Sigmoid colon (tissue), 7 donors: ENCODE measurements around the gene TUBB. TPM values are rescaled to one million over a fixed set of nuclear protein-coding genes. Genes with fewer than 3 reads are reported as not detected.

ENCODE experiments used
- DNase-seq: peaks from one replicate; pipeline ENCODE4 v3.0.0-alpha.2; 2019
- H3K27ac ChIP-seq, 4 donors: fragments of 200-600 bp; sonication (generic); one replicate each; pipeline ENCODE4 v1.5.1; 2016 to 2019; ENCODE audit warnings: mild to moderate bottlenecking in 1 of 4
- H3K27me3 ChIP-seq, 3 donors: fragments of 200-600 bp; sonication (generic); one replicate each; pipeline ENCODE4 v1.5.1; 2019; ENCODE audit warnings: mild to moderate bottlenecking in 1 of 3
- H3K36me3 ChIP-seq, 4 donors: fragments of 200-600 bp; sonication (generic); one replicate each; pipeline ENCODE4 v1.5.1; 2016 to 2019
- H3K4me1 ChIP-seq, 4 donors: fragments of 200-600 bp; sonication (generic); one replicate each; pipeline ENCODE4 v1.5.1; 2017 to 2019
- H3K4me3 ChIP-seq, 4 donors: fragments of 200-600 bp; sonication (generic); one replicate each; pipeline ENCODE4 v1.5.1; 2017 to 2019; ENCODE audit warnings: mild to moderate bottlenecking in 2 of 4, moderate library complexity in 1 of 4
- H3K9me3 ChIP-seq, 4 donors: fragments of 200-600 bp in 3 of 4; sonication (generic) in 3 of 4; one replicate each; pipeline versions ENCODE4 v1.5.1 to v1.6.1; 2013 to 2019
- EP300 ChIP-seq, 4 donors: sonication (generic); formaldehyde crosslinking; IDR thresholded peaks; one replicate each; pipeline ENCODE4 v1.6.1; 2017; ENCODE audit warnings: antibody characterized with exemption in 4 of 4
- POLR2A ChIP-seq, 2 donors: fragments of 450-650 bp; IDR thresholded peaks; one replicate each; pipeline ENCODE4 v1.6.1; 2016; ENCODE audit warnings: antibody characterized with exemption in 2 of 2, mild to moderate bottlenecking in 2 of 2, moderate library complexity in 2 of 2
- POLR2AphosphoS5 ChIP-seq, 4 donors: sonication (generic); formaldehyde crosslinking; IDR thresholded peaks; one replicate each; pipeline ENCODE4 v1.6.1; 2017; ENCODE audit warnings: antibody characterized with exemption in 4 of 4
- WGBS, 2 donors: extraction: QIAGEN DNeasy Blood & Tissue Kit; methylation state at CpG; one replicate each; pipeline ENCODE4 v1.1.7; 2013; 5-methylcytosine and 5-hydroxymethylcytosine counted together
- intact Hi-C: fragments of 100-400 bp; cut with DNase I; formaldehyde crosslinking; loops from one replicate; pipeline ENCODE4 v1.15.1; 2023
- polyA plus RNA-seq, 3 donors: library from polyadenylated mRNA; stranded (reverse); fragments of 200-250 nt; gene quantifications; one replicate each; pipeline ENCODE4 v1.2.3, GENCODE V29; 2013
- total RNA-seq, 4 donors: library from RNA; depleted of rRNA; stranded (reverse); fragments of >200 nt; gene quantifications; one replicate each; pipeline ENCODE4 v1.1.0, GENCODE V29; 2016
- TF ChIP-seq, protein P1 (sequence below), 4 experiments: fragments of 450-650 bp in 3 of 4; fragments of 200-600 bp in 1 of 4; IDR thresholded peaks; one replicate each; pipeline ENCODE4 v1.5.1; 2016 to 2019; ENCODE audit warnings: antibody characterized with exemption in 4 of 4, mild to moderate bottlenecking in 3 of 4, moderate library complexity in 2 of 4
- donor health status: healthy with polysubstance abuse.
- donor health status: Bipolar disorder and iron deficiency.
- donor health status: healthy.

Gene TUBB
- total and polyA plus RNA-seq, 7 donors, result 96.1 to 306 (median 267) TPM

DNA sequence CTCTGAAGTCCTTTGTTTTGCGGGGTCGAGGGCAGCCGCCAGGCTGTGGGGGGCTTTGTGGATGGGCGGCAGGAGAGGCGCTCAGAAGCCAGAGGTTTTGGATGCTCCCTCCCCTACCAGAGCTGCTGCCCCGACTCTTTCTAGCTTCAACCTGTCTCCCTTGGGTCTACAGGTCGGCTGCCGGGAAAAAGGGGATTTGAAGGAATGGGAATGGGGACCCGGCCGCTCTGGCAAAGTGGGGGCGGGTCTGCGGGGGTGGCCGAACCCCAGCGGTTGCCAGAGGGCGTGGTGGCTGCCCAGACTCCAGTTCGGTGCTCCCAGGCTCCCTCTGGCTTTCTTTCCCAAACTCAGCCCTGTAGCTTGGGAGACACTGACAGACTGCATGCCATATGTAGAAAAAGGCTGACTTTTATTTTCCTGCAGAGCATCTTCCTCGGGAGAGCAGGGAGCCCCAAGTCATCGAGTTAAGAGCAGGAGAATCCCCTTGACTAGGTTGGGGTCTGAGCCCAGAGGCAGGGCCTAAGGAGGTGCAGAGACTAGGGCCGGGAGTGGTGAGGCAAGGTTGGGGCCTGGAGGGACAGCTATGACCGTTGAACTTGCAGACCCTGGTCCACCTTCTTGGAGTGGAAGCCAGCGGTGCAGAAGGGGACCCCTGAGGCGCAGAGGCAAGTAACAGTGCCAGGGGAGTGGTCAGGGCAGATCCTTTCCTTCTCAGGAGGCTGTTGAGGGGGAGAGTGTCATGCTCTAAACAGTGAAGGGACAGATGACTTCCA is 32.3 kb upstream of the TUBB start:
- Histone ChIP-seq H3K4me3 (peak overlapping the region; percentile 63 to 87 (median 72)), H3K27ac (peak overlapping the region; percentile 94 to 99 (median 98)), H3K27me3 (no peaks in the 10 kb centered on the region), H3K9me3 (no peaks in the 10 kb centered on the region), H3K36me3 (no peaks in the 10 kb centered on the region), H3K4me1 (peaks cover 0 to 72% (median 65%) of the 10 kb centered on the region in 4 donors)
- intact Hi-C loops, result loop anchor here (1.0 to 2.0 kb wide), 2 partner anchors 28 to 71 kb away; partner anchors contain the start of genes MRPS18B and PPP1R10
- TF ChIP-seq, protein P1, sequence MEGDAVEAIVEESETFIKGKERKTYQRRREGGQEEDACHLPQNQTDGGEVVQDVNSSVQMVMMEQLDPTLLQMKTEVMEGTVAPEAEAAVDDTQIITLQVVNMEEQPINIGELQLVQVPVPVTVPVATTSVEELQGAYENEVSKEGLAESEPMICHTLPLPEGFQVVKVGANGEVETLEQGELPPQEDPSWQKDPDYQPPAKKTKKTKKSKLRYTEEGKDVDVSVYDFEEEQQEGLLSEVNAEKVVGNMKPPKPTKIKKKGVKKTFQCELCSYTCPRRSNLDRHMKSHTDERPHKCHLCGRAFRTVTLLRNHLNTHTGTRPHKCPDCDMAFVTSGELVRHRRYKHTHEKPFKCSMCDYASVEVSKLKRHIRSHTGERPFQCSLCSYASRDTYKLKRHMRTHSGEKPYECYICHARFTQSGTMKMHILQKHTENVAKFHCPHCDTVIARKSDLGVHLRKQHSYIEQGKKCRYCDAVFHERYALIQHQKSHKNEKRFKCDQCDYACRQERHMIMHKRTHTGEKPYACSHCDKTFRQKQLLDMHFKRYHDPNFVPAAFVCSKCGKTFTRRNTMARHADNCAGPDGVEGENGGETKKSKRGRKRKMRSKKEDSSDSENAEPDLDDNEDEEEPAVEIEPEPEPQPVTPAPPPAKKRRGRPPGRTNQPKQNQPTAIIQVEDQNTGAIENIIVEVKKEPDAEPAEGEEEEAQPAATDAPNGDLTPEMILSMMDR (IDR thresholded peaks at IDR 0.05), result peak in 1 of 4 experiments; percentile 28
- TF ChIP-seq EP300 (IDR thresholded peaks at IDR 0.05) (no peak), POLR2AphosphoS5 (IDR thresholded peaks at IDR 0.05) (no peak)
- WGBS, 2 donors, result 21 to 23% methylated on average over 22 of the region's 22 CpGs
- peak; percentile 73 for DNase-seq

DNA sequence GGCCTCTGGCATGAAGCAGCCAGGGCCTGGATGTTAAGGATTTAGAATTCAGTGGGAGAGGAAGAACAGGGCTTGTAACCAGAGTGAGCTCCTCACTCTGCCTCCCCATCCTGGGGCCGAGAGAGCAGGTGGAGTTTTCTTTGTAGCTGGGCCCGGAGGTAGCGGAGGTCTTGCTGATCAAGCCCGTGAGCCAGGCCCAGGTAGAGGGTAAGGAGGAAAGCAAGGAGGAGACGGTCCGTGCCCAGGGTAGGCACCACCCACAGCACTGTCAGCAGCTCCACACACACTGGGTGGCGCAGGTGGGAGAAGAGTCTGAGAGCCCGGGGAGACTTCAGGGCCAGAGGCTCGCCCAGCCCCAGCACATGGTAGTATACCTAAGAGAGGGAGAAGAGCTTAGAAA is 31.6 kb upstream of the TUBB start:
- TF ChIP-seq POLR2A (IDR thresholded peaks at IDR 0.05), result no peak
- no peak for TF ChIP-seq POLR2AphosphoS5 (IDR thresholded peaks at IDR 0.05)
- no peak for TF ChIP-seq EP300 (IDR thresholded peaks at IDR 0.05)
- TF ChIP-seq, protein P1 (IDR thresholded peaks at IDR 0.05), result no peak
- whole genome bisulfite sequencing, 2 donors, result 75 to 90% methylated on average over 9 of the region's 9 CpGs
- intact Hi-C loops, result no loop called here
- Histone ChIP-seq H3K27ac (peak overlapping the region; percentile 94 to 99 (median 98)), H3K36me3 (no peaks in the 10 kb centered on the region), H3K27me3 (no peaks in the 10 kb centered on the region), H3K9me3 (no peaks in the 10 kb centered on the region), H3K4me3 (peak overlapping the region in 1 of 4 donors; percentile 63), H3K4me1 (peaks cover 0 to 65% (median 58%) of the 10 kb centered on the region in 4 donors)
- DNase-seq, result no peak

DNA sequence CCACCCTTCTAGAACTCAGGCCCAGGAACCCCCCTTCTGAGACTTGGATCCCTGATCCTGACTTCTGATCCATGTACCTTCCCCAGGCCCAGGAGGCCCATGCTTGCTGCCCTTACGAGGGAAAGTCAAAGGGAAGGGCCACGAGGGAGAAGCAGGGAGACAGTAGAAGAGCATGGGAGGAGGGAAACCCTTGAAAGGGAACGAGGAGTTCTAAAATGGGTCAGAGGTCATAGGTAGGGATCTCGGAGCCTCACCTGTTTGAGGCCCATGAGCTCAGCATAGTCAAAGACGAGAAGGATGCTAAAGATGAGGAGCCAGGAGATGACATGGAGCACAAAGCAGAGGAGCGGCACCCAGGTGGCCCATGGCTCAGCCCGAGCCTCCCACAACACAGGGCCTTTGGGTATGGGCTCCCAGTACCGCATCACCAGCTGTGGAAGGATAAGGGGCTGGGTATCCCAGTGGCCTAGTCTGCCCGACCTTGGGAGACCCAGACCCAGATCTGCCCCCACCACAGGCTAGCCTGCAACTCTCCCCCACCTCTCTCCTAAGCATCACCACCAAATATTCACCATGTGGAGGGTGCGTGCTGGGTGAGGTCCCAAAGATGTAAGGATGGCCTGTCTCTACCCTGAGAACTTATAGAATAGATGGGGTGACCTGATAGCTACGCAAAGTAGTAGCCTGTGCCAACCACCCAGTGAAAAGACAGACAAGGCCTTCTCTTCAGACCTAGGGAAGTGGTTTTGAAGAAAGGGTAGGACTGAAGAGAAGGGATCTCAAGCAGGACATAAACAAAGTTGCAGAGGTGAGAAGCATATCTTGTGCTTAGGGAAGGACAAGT is 30.9 kb upstream of the TUBB start:
- Histone ChIP-seq H3K9me3 (no peaks in the 10 kb centered on the region), H3K36me3 (no peaks in the 10 kb centered on the region), H3K27ac (peak overlapping the region; percentile 94 to 99 (median 98)), H3K27me3 (no peaks in the 10 kb centered on the region), H3K4me1 (peaks cover 0 to 58% (median 51%) of the 10 kb centered on the region in 4 donors), H3K4me3 (no peak overlapping the region)
- intact Hi-C loops, result no loop called here
- 85 to 90% methylated on average over 11 of the region's 11 CpGs for WGBS, 2 donors
- TF ChIP-seq POLR2A (IDR thresholded peaks at IDR 0.05) (no peak), POLR2AphosphoS5 (IDR thresholded peaks at IDR 0.05) (no peak), EP300 (IDR thresholded peaks at IDR 0.05) (no peak)
- TF ChIP-seq, protein P1 (IDR thresholded peaks at IDR 0.05), result no peak
- peak; percentile 48 for DNase-seq

DNA sequence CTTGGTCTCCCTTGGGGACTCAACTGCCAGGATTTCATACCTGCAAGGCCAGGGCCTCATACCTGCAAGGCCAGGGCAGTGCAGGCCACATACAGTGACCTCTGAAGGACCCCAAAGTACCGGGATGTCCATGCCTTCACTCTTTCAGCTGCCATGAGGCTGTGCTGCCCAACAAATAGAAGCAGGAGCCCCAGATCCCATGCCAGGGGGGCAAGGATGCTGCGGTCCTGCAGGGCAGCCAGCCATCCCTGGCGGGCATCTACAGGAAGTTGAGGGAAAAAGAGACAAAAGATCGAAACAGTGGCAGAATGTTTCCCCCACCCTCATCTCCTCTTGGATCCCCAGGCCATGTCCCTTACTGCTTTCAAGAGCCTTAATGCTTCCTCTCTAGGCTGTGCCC is 30.2 kb upstream of the TUBB start:
- no peak for TF ChIP-seq POLR2A (IDR thresholded peaks at IDR 0.05)
- TF ChIP-seq POLR2AphosphoS5 (IDR thresholded peaks at IDR 0.05), result no peak
- TF ChIP-seq, protein P1 (IDR thresholded peaks at IDR 0.05), result no peak
- no peak for TF ChIP-seq EP300 (IDR thresholded peaks at IDR 0.05)
- no peaks in the 10 kb centered on the region for H3K36me3 ChIP-seq
- 45 to 72% methylated on average over 4 of the region's 4 CpGs for WGBS, 2 donors
- peaks cover 0 to 51% (median 44%) of the 10 kb centered on the region in 4 donors for H3K4me1 ChIP-seq
- no peaks in the 10 kb centered on the region for H3K27me3 ChIP-seq
- H3K27ac ChIP-seq, result peak overlapping the region; percentile 94 to 99 (median 98)
- intact Hi-C loops, result no loop called here
- peak overlapping the region in 3 of 4 donors; percentile 59 to 68 (median 62) for H3K4me3 ChIP-seq
- no peaks in the 10 kb centered on the region for H3K9me3 ChIP-seq
- no peak for DNase-seq
